Neural progenitor cell (in vitro differentiated cells): Measurements from ENCODE around the gene PHACTR1. TPM values are rescaled to one million over a fixed set of nuclear protein-coding genes. Genes with fewer than 3 reads are reported as not detected.

Experiments
- DNase-seq: peaks from one replicate; pipeline ENCODE4 v3.0.0-alpha.2; 2016; ENCODE audit warnings: low spot score
- H2AFZ ChIP-seq: fragments of 200-600 bp; sonication (generic); replicated peaks from 2 replicates; pipeline ENCODE4 v1.6.1; 2016; ENCODE audit warnings: antibody characterized with exemption
- H3F3A ChIP-seq: fragments of 200-600 bp; sonication (generic); 2 replicates; pipeline ENCODE4 v1.6.1; 2016; ENCODE audit warnings: antibody characterized with exemption, low read depth
- H3K27ac ChIP-seq: fragments of 200-600 bp; sonication (generic); 2 replicates; pipeline ENCODE4 v1.5.1; 2016; ENCODE audit warnings: mild to moderate bottlenecking
- H3K27me3 ChIP-seq: fragments of 200-600 bp; sonication (generic); 2 replicates; pipeline ENCODE4 v1.6.1; 2016; ENCODE audit warnings: mild to moderate bottlenecking, moderate library complexity
- H3K36me3 ChIP-seq: fragments of 200-600 bp; sonication (generic); 2 replicates; pipeline ENCODE4 v1.5.1; 2016
- H3K4me1 ChIP-seq: fragments of 200-600 bp; sonication (generic); 2 replicates; pipeline ENCODE4 v1.6.1; 2016; ENCODE audit warnings: mixed run types
- H3K4me2 ChIP-seq: fragments of 200-600 bp; sonication (generic); 2 replicates; pipeline ENCODE4 v1.6.1; 2016
- H3K4me3 ChIP-seq: fragments of 200-600 bp; sonication (generic); 2 replicates; pipeline ENCODE4 v1.5.1; 2016
- H3K79me2 ChIP-seq: fragments of 200-600 bp; sonication (generic); 2 replicates; pipeline ENCODE4 v1.6.1; 2016; ENCODE audit warnings: low read depth
- H3K9ac ChIP-seq: fragments of 200-600 bp; sonication (generic); 2 replicates; pipeline ENCODE4 v1.6.1; 2016
- H3K9me3 ChIP-seq: fragments of 200-600 bp; sonication (generic); 2 replicates; pipeline ENCODE4 v1.5.1; 2016; ENCODE audit warnings: low read depth
- H4K20me1 ChIP-seq: fragments of 200-600 bp; sonication (generic); 2 replicates; pipeline ENCODE4 v1.6.1; 2016; ENCODE audit warnings: low read depth
- H3K27ac Mint-ChIP-seq: 3 replicates; pipeline ENCODE4 v1.8.0; 2021; ENCODE audit warnings: mixed read lengths
- H3K27me3 Mint-ChIP-seq: 2 replicates; pipeline ENCODE4 v1.8.0; 2022; ENCODE audit warnings: low read depth, mild to moderate bottlenecking, inconsistent platforms, moderate library complexity, mixed read lengths; ENCODE audit not compliant: insufficient read depth
- H3K36me3 Mint-ChIP-seq: 3 replicates; pipeline ENCODE4 v1.8.0; 2021; ENCODE audit warnings: mixed read lengths
- H3K4me1 Mint-ChIP-seq: 3 replicates; pipeline ENCODE4 v1.8.0; 2021; ENCODE audit warnings: mixed read lengths
- H3K4me3 Mint-ChIP-seq: 3 replicates; pipeline ENCODE4 v1.8.0; 2021; ENCODE audit warnings: mild to moderate bottlenecking, moderate library complexity, mixed read lengths
- H3K9me3 Mint-ChIP-seq: 3 replicates; pipeline ENCODE4 v1.8.0; 2020; ENCODE audit warnings: mixed read lengths
- EZH2 ChIP-seq: fragments of 200-600 bp; sonication (generic); IDR thresholded peaks from 2 replicates; pipeline ENCODE4 v1.6.1; 2017; ENCODE audit warnings: antibody characterized with exemption, mild to moderate bottlenecking, moderate library complexity
- EZH2phosphoT487 ChIP-seq: fragments of 200-600 bp; sonication (generic); IDR thresholded peaks from 2 replicates; pipeline ENCODE4 v1.6.1; 2017; ENCODE audit warnings: antibody characterized with exemption
- total RNA-seq: library from RNA; depleted of rRNA; stranded (reverse); fragments of >200 nt; gene quantifications from 2 replicates; pipeline ENCODE4 v1.2.3, GENCODE V29; 2015; ENCODE audit warnings: low replicate concordance
- TF ChIP-seq, protein P1 (sequence below): fragments of 200-600 bp; sonication (generic); IDR thresholded peaks from 2 replicates; pipeline ENCODE4 v1.5.1; 2017; ENCODE audit warnings: antibody characterized with exemption, mild to moderate bottlenecking

PHACTR1 gene
- total RNA-seq, 1 donor from 2014 or later: 2.4 TPM

DNA sequence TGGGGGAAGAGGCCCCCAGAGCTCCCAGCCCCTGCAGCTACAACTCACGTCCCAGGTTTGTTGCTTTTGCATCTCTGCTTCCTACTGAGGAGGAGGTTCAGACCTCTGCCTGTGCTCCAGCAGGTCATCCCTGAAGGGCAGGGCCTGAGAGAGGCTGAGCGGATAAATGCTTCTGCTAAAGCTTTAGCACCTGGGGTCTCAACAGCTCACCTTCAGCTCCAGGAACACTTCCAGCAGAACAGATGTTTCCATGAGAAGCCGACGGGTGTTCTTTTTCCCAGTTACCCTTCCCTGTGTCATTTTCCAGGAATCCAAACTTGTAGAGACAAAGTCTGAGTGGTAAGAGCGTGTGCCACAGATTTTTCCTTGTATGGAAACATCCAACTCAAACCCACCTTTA, 403.0 kb downstream of the PHACTR1 start:
- no peak overlapping the region for H3K4me3 ChIP-seq
- Mint-ChIP-seq H3K36me3 (no peaks in the 10 kb centered on the region), H3K27ac (no peak overlapping the region), H3K4me3 (no peak overlapping the region), H3K9me3 (no peaks in the 10 kb centered on the region), H3K27me3 (peaks cover 2% of the 10 kb centered on the region), H3K4me1 (peaks cover 4% of the 10 kb centered on the region)
- no peaks in the 10 kb centered on the region for H3F3A ChIP-seq
- no peak overlapping the region for H2AFZ ChIP-seq
- H3K27ac ChIP-seq: no peak overlapping the region
- H3K27me3 ChIP-seq: no peaks in the 10 kb centered on the region
- no peaks in the 10 kb centered on the region for H3K79me2 ChIP-seq
- H3K9me3 ChIP-seq: no peaks in the 10 kb centered on the region
- peaks cover 15% of the 10 kb centered on the region for H3K4me1 ChIP-seq
- no peak for DNase-seq
- no peak overlapping the region for H3K4me2 ChIP-seq
- TF ChIP-seq EZH2phosphoT487: no peak
- TF ChIP-seq, protein P1, sequence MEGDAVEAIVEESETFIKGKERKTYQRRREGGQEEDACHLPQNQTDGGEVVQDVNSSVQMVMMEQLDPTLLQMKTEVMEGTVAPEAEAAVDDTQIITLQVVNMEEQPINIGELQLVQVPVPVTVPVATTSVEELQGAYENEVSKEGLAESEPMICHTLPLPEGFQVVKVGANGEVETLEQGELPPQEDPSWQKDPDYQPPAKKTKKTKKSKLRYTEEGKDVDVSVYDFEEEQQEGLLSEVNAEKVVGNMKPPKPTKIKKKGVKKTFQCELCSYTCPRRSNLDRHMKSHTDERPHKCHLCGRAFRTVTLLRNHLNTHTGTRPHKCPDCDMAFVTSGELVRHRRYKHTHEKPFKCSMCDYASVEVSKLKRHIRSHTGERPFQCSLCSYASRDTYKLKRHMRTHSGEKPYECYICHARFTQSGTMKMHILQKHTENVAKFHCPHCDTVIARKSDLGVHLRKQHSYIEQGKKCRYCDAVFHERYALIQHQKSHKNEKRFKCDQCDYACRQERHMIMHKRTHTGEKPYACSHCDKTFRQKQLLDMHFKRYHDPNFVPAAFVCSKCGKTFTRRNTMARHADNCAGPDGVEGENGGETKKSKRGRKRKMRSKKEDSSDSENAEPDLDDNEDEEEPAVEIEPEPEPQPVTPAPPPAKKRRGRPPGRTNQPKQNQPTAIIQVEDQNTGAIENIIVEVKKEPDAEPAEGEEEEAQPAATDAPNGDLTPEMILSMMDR: no peak
- TF ChIP-seq EZH2: no peak
- no peak overlapping the region for H3K9ac ChIP-seq
- H3K36me3 ChIP-seq: no peaks in the 10 kb centered on the region
- no peaks in the 10 kb centered on the region for H4K20me1 ChIP-seq

DNA sequence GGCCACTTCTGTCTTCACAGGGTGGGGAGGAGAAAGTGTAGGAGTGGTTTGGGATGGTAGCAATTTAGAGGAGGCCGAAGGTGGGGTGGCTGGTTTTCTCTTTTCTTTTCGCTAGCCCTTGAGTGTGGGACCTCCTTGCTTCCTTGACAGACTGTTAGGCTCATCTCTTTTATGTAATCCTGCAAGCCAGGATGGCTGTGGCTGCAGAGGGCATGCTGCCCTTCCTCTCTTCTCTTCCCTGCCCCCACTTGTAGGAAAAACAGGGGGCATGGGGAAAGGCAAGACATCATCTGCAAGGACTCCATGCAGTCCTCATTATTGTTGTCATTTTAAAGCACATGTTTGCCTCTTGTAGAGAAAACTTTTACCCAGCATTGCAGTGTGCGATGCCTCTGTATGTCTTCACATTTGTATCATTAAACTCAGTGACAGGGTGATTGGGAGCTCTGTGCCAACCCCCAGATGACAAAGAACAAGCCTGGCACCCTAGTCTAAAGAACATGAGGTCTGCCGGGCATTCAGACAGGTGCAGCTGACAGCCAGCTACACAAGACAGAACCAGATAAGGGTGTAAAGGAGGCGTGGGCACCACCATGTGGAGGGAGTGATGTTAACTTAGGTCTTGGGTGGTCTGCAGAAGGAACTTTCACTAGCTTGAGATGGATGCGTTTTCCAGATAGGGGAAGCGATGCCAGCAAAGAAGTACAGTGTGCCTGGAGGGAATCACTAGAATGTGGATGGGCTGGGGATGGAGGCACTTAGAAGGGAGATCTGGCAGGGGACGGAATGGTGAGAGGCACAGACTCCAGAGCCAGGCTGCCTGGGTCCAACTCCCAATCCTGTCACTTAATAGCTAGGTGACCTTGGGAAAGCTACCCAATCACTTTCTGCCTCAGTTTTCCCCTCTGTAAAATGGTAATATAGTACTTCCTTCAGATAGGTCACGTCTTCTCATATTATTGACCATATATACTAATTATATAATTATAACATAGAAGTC, 404.2 kb downstream of the PHACTR1 start:
- Histone ChIP-seq H4K20me1 (no peaks in the 10 kb centered on the region), H3K36me3 (no peaks in the 10 kb centered on the region), H3K4me2 (no peak overlapping the region), H3K9ac (no peak overlapping the region), H2AFZ (no peak overlapping the region), H3K79me2 (no peaks in the 10 kb centered on the region), H3K4me3 (no peak overlapping the region), H3K4me1 (peaks cover 15% of the 10 kb centered on the region), H3K27me3 (no peaks in the 10 kb centered on the region), H3F3A (no peaks in the 10 kb centered on the region), H3K27ac (no peak overlapping the region), H3K9me3 (no peaks in the 10 kb centered on the region)
- TF ChIP-seq, protein P1: peak; percentile 36
- TF ChIP-seq EZH2phosphoT487: no peak
- Mint-ChIP-seq H3K4me3 (no peak overlapping the region), H3K36me3 (no peaks in the 10 kb centered on the region), H3K27ac (no peak overlapping the region), H3K4me1 (peaks cover 4% of the 10 kb centered on the region), H3K9me3 (no peaks in the 10 kb centered on the region), H3K27me3 (peaks cover 2% of the 10 kb centered on the region)
- DNase-seq: peak; percentile 52

DNA sequence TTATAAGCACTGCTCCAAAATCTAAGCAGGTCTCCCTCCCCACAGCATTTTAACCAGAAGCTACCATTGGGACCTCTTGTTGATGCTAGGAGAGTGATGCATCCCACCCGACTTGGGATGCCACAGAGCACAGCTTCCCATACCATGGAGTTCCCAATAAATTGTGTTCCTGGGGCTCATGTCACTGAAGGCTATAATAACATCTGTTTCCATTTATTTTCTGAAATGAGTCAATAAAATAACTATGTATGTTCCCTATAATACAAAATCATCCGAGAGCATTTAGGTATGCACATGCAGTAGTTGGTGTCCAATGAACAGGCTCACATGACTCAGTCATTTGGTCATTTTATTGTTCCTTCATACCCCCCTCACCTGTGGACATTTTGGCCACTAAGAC, 407.6 kb downstream of the PHACTR1 start:
- Mint-ChIP-seq H3K4me3 (no peak overlapping the region), H3K9me3 (no peaks in the 10 kb centered on the region), H3K27ac (no peak overlapping the region), H3K4me1 (peaks cover 4% of the 10 kb centered on the region), H3K36me3 (no peaks in the 10 kb centered on the region), H3K27me3 (peaks cover 2% of the 10 kb centered on the region)
- Histone ChIP-seq H3K9me3 (no peaks in the 10 kb centered on the region), H3K4me3 (no peak overlapping the region), H4K20me1 (no peaks in the 10 kb centered on the region), H3K36me3 (no peaks in the 10 kb centered on the region), H2AFZ (no peak overlapping the region), H3F3A (no peaks in the 10 kb centered on the region), H3K4me1 (peaks cover 10% of the 10 kb centered on the region), H3K9ac (no peak overlapping the region), H3K27ac (no peak overlapping the region), H3K27me3 (no peaks in the 10 kb centered on the region), H3K4me2 (no peak overlapping the region), H3K79me2 (no peaks in the 10 kb centered on the region)
- DNase-seq: no peak
- no peak for TF ChIP-seq EZH2
- no peak for TF ChIP-seq EZH2phosphoT487
- TF ChIP-seq, protein P1: no peak
